IPS-18c (cell line): ENCODE results near the gene CRTC2.

Source experiments
- H3K4me3 ChIP-seq: 2 replicates; pipeline ENCODE4 v1.7.0; 2013; ENCODE audit warnings: low read depth, mild to moderate bottlenecking, low read length, moderate library complexity; ENCODE audit not compliant: insufficient read depth
- H3K9me3 ChIP-seq: one replicate; pipeline ENCODE4 v1.6.1; 2013; ENCODE audit warnings: mild to moderate bottlenecking, low read length, moderate library complexity; ENCODE audit not compliant: control insufficient read depth, insufficient read depth

The CRTC2 gene

GRCh38 chr1:153959454-153959853 lies 1.0 kb upstream of the CRTC2 start:
- H3K9me3 ChIP-seq = peaks cover 4% of the 10 kb centered on the region
- no peak overlapping the region for H3K4me3 ChIP-seq

DNA sequence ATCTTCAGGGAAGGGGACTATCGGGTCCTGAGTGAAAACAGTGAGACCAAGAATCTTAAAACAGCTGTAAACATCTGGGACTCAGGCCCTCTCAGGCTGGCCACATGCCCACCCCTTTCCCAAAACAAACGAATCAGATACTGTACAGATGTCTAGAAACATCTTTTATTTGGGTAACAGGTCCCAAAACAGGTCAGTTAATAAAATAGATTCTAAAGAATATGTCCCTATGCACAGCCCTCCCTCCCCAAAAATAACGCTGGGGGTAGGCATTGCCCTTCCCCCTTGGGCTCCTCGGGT lies 499 bp upstream of the CRTC2 start:
- Histone ChIP-seq H3K9me3 (peaks cover under 1% of the 10 kb centered on the region), H3K4me3 (no peak overlapping the region)

GRCh38 chr1:153957744-153958110 lies 685 bp downstream of the CRTC2 start:
- no peaks in the 10 kb centered on the region for H3K9me3 ChIP-seq
- peak overlapping the region; percentile 96 for H3K4me3 ChIP-seq

- H3K4me3 ChIP-seq = peak overlapping the region; percentile 96
- no peaks in the 10 kb centered on the region for H3K9me3 ChIP-seq
Measured at GRCh38 chr1:153956997-153957715, 1.3 kb downstream of the CRTC2 start.

DNA sequence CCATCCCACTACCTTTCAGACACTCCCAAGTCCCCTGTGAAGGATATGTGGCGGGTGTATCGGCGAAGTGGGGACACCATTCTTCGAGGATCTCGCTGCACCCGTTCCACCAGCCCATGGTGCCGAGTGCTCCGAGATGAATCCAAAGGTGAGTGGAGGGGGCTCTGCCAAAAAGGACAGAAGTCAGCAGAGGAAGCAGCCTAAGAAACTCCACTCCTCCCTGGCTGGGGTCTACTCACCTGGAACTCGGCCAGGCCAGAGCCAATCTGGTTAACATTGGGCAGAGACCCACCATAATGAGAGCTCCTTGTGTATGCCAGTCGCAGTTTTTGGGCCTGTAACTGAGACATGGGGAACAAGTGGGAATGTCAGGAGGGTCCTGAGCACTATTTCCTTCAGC lies 3.6 kb downstream of the CRTC2 start:
- Histone ChIP-seq H3K4me3 (no peak overlapping the region), H3K9me3 (no peaks in the 10 kb centered on the region)

- no peak overlapping the region for H3K4me3 ChIP-seq
- H3K9me3 ChIP-seq = no peaks in the 10 kb centered on the region
Measured at GRCh38 chr1:153953859-153954365, 4.5 kb downstream of the CRTC2 start.

DNA sequence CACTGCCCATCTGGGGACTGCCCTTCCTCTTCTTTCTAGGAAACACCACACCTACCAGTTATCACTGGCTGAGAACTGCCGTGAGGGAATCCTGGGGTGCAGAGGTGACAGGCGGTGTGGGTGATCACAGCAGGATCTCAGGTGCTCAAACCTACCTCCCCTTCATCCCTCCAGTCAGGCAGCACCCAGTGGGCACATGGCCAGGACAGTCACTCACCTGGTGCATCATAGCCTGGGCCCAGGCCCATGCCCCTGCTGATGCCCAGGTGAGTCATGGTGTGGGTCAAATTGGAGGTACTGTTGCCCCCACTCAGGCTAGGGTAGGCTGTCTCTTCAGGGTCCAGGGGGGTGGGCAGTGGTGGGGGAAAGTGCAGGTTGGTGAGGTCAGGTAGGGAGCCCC lies 6.6 kb downstream of the CRTC2 start:
- no peak overlapping the region for H3K4me3 ChIP-seq

GRCh38 chr1:153951183-153951582 lies 7.2 kb downstream of the CRTC2 start:
- Histone ChIP-seq H3K9me3 (no peaks in the 10 kb centered on the region), H3K4me3 (no peak overlapping the region)

More for the DNA sequence above, 6.6 kb downstream of the CRTC2 start:
- no peaks in the 10 kb centered on the region for H3K9me3 ChIP-seq

DNA sequence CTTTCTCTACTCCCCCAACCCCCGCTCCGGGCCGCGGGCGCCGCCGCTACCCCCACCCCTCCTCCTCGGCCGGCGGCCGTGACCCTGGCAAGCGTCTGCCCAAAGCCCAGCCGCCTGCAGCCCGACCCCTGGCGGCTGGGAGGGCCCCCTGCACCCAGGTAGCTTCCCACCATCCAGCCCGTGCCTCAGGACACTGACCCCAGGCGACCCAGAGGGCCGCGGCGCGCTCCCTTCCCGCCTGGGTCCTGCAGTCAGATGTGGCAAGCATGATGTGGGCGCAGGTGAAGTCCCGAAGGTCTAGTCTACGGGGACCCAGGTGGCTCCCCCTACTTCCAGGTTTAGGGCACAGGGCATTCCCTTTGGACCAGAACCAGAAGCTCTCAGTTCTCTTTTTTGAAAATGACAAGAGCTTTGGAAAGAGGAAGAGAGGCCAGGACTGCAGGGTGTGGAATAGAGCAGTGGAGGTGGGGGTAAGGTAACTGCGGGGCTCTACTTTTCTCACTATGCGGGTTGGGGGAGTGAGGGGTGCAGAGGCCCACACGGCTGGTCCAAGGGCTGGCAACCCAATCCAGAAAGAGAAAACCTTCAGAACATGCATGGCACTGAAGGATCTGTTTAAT lies 11.7 kb downstream of the CRTC2 start, which contains the start of gene DENND4B:
Gene DENND4B (minus strand): TSS at position 97 of the 620 bp plus-strand sequence. CDS start 2,344 bp downstream, outside the sequence.
- Histone ChIP-seq H3K4me3 (peak within 1 kb of the TSS; percentile 89), H3K9me3 (no peaks in the 10 kb centered on the region)

GRCh38 chr1:153945795-153946621 lies 12.4 kb downstream of the CRTC2 start:
- Histone ChIP-seq H3K4me3 (peak overlapping the region; percentile 89), H3K9me3 (no peaks in the 10 kb centered on the region)

GRCh38 chr1:153945131-153945794 lies 13.1 kb downstream of the CRTC2 start:
- Histone ChIP-seq H3K4me3 (peak overlapping the region; percentile 89), H3K9me3 (no peaks in the 10 kb centered on the region)

- Histone ChIP-seq H3K4me3 (no peak overlapping the region; the same call in 1 of the 2 replicates), H3K9me3 (no peaks in the 10 kb centered on the region)
Measured at GRCh38 chr1:153944827-153945117, 13.6 kb downstream of the CRTC2 start.

DNA sequence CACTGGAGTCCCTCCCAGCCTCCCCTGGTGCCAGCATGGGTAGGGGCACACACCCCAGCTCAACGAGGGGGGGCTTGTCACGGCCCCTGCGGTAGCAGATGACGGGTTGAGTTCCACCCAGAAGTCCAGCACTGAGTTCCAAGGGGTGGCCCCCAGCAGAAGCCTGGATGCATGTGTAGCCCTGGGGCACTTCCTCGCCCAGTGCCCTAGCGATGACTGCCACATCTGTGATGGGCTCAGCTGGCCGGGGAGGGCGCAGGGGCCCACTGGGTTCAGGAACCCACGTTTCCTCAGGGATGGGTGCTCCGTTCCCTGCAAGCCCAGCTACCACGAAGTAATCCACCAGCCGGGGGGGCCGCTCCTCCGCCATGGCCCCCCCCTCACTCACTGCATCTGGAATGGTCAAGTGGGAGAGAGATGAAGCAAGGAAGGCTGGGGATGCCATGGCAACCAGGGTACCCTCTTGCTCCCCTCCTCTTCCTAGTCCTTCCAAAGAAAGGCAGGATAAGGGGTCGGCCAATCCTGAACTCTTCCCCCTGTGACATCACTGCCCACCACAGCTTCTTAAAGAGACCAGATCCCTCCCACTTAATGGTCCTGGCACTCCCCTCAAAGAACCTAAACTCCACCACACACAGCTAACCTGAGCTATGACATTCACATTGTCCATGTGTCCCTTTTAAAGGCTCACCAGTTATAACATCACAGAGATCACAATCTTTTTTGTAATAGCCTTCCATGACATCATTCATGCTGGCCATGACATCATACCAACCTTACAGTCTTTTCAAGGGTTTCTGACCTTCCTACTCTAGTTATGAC lies 14.2 kb downstream of the CRTC2 start:
- Histone ChIP-seq H3K9me3 (no peaks in the 10 kb centered on the region), H3K4me3 (no peak overlapping the region)

DNA sequence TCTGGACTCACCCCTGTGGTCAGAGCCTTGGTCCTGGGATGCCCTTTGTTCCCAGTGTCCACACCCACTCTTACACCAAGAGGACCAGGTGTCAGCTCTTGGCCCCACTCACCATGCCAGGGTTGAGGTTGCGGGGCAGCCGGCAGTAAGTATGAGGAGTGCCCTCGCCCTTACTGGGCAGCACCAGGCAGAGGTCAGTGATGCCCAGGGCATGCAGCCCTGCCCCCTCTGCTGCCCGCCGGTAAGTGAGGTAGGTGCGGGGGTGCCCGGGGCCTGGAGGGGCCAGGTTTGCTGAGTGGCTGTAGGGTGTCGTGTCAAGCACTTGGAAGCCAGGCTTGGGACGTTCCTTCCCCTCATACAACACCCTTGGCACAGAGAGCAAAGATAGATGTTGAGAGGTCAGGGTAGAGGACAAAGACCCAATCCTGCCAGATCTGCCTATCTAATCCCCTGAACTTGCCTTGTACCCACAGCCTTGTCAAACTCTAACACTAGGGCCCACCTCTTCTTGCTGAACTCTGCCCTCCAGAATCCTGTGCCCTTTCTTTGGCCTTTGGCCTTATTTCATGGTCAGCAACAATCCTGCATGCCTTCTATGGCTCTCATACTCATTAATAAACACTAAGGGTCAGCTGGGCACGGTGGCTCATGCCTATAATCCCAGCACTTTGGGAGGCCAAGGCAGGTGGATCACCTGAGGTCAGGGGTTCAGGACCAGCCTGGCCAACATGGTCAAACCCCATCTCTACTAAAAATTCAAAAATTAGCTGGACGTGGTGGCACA lies 15.5 kb downstream of the CRTC2 start:
- H3K9me3 ChIP-seq = no peaks in the 10 kb centered on the region
- H3K4me3 ChIP-seq = no peak overlapping the region

DNA sequence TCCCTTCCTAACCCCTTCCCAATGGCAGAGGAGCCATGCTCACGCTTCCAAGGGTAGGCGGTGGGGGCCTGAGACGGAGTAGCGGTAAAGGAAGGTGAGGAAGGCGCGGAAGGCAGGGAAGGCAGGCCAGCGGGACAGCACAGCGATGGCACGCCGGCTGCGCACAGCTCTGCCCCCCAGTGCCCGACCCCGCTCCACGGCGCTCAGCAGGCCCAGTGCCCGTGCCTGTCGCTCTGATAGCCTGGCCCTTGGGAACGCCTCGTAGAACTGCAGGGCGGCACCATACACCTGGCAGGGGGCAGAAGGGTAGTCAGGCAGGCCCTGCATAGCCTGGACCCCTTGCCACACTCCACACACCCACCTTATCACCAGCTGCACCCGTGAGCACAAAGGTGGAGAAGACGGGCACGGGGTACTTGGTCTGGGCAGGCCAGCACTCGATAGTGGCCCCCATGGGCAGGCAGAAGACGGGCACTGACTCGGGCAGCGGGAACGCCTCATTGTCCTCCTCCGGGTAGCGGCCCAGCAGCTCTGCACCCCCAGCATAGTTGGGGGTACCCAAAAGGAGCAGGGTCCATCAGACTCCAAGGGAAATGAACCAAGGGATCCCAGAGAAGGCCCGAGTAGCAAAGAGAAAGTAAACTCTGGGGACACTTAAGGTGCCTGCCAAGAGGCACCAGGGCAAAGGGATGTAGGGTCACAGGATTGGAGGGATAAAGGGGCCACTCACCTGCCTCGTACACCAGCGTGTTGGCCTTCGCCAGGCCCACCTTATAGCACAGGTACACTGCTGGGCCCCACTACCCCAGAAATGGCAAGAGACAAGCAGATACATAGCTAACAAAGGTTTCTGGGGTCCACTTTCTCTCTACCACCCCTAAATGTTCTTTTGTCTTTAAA lies 16.3 kb downstream of the CRTC2 start:
- Histone ChIP-seq H3K4me3 (no peak overlapping the region), H3K9me3 (no peaks in the 10 kb centered on the region)
